GM23248 (cell line): ENCODE results near the gene LHFPL2. TPM values are rescaled to one million over a fixed set of nuclear protein-coding genes. Genes with fewer than 3 reads are reported as not detected.

Experiments
- DNase-seq: peaks from one replicate; pipeline ENCODE4 v3.0.0-alpha.2; 2015
- H2AFZ ChIP-seq: fragments of 200-600 bp; sonication (generic); 2 replicates; pipeline ENCODE4 v1.6.1; 2016; ENCODE audit warnings: antibody characterized with exemption
- H3F3A ChIP-seq: fragments of 200-600 bp; sonication (generic); 2 replicates; pipeline ENCODE4 v1.6.1; 2016; ENCODE audit warnings: mild to moderate bottlenecking, antibody characterized with exemption, mixed run types; ENCODE audit not compliant: insufficient read depth
- H3K27ac ChIP-seq: fragments of 200-600 bp; sonication (generic); 2 replicates; pipeline ENCODE4 v1.5.1; 2016; ENCODE audit warnings: mild to moderate bottlenecking
- H3K27me3 ChIP-seq: fragments of 200-600 bp; sonication (generic); replicated peaks from 2 replicates; pipeline ENCODE4 v1.6.1; 2016; ENCODE audit warnings: mild to moderate bottlenecking; ENCODE audit not compliant: insufficient read depth
- H3K36me3 ChIP-seq: fragments of 200-600 bp; sonication (generic); 2 replicates; pipeline ENCODE4 v1.6.1; 2016; ENCODE audit warnings: low read depth, mild to moderate bottlenecking
- H3K4me1 ChIP-seq: fragments of 200-600 bp; sonication (generic); 2 replicates; pipeline ENCODE4 v1.6.1; 2016; ENCODE audit warnings: mild to moderate bottlenecking; ENCODE audit not compliant: insufficient read depth
- H3K4me2 ChIP-seq: fragments of 200-600 bp; sonication (generic); one replicate; pipeline ENCODE4 v1.6.1; 2016; ENCODE audit warnings: mild to moderate bottlenecking; ENCODE audit not compliant: unreplicated experiment
- H3K4me3 ChIP-seq: fragments of 200-600 bp; sonication (generic); 2 replicates; pipeline ENCODE4 v1.5.1; 2016; ENCODE audit warnings: mild to moderate bottlenecking
- H3K79me2 ChIP-seq: fragments of 200-600 bp; sonication (generic); 2 replicates; pipeline ENCODE4 v1.6.1; 2016; ENCODE audit warnings: mild to moderate bottlenecking; ENCODE audit not compliant: insufficient read depth
- H3K9ac ChIP-seq: fragments of 200-600 bp; sonication (generic); 2 replicates; pipeline ENCODE4 v1.6.1; 2016; ENCODE audit warnings: mild to moderate bottlenecking
- H3K9me2 ChIP-seq: fragments of 200-600 bp; sonication (generic); 2 replicates; pipeline ENCODE4 v1.6.1; 2016; ENCODE audit warnings: mixed run types, mild to moderate bottlenecking, moderate library complexity; ENCODE audit not compliant: insufficient read depth
- H3K9me3 ChIP-seq: fragments of 200-600 bp; sonication (generic); one replicate; pipeline ENCODE4 v1.6.1; 2017; ENCODE audit warnings: low read depth
- H4K20me1 ChIP-seq: fragments of 200-600 bp; sonication (generic); 2 replicates; pipeline ENCODE4 v1.6.0; 2016; ENCODE audit not compliant: insufficient read depth
- EZH2 ChIP-seq: fragments of 200-600 bp; sonication (generic); IDR thresholded peaks from 2 replicates; pipeline ENCODE4 v1.6.1; 2018; ENCODE audit warnings: antibody characterized with exemption, mild to moderate bottlenecking; ENCODE audit not compliant: insufficient read depth, poor library complexity, severe bottlenecking
- EZH2phosphoT487 ChIP-seq: fragments of 200-600 bp; sonication (generic); IDR thresholded peaks from 2 replicates; pipeline ENCODE4 v1.6.1; 2018; ENCODE audit warnings: antibody characterized with exemption, moderate library complexity, mild to moderate bottlenecking, low read depth; ENCODE audit not compliant: insufficient read depth
- WGBS, 2 experiments: methylation state at CpG; one replicate each; pipeline ENCODE4 v1.1.6; 2015 to 2017; ENCODE audit warnings: low lambda C conversion rate in 2 of 2, low coverage in 1 of 2; ENCODE audit errors: missing lambda C conversion rate in 2 of 2; 5-methylcytosine and 5-hydroxymethylcytosine counted together
- in situ Hi-C: fragments of 300-500 bp; cut with MboI; formaldehyde crosslinking; loops from 2 replicates; pipeline ENCODE4 v1.15.0; 2020
- polyA plus RNA-seq: library from polyadenylated mRNA; unstranded; fragments of >200 nt; fragmentation: Nextera tagmentation; extraction: Ambion mirVana; gene quantifications from 2 replicates; pipeline ENCODE4 v1.2.1, GENCODE V29; 2016
- total RNA-seq: library from RNA; depleted of rRNA; stranded (reverse); fragments of >200 nt; shearing (Covaris generic); gene quantifications from 2 replicates; pipeline ENCODE4 v1.2.3, GENCODE V29; 2014

Gene LHFPL2
- total and polyA plus RNA-seq, 2 experiments from 2014 or later = 8.0 to 13.7 TPM

GRCh38 chr5:78518365-78519197 is 130.0 kb downstream of the LHFPL2 start:
- peak; percentile 93 for DNase-seq
- in situ Hi-C loops = no loop called here
- Histone ChIP-seq H3K36me3 (no peaks in the 10 kb centered on the region), H2AFZ (peak overlapping the region; percentile 49), H3K27ac (peak overlapping the region; percentile 93), H3K4me1 (peaks cover 36% of the 10 kb centered on the region), H3K4me2 (peak overlapping the region; percentile 59), H3F3A (peaks cover 32% of the 10 kb centered on the region), H3K27me3 (no peaks in the 10 kb centered on the region), H3K9me3 (no peaks in the 10 kb centered on the region), H3K79me2 (peaks cover 8% of the 10 kb centered on the region), H3K4me3 (no peak overlapping the region), H3K9me2 (no peaks in the 10 kb centered on the region), H3K9ac (peak overlapping the region; percentile 76), H4K20me1 (no peaks in the 10 kb centered on the region)
- TF ChIP-seq EZH2phosphoT487 = no peak
- no peak for TF ChIP-seq EZH2
- WGBS, 2 experiments = 40% methylated on average over 14 of the region's 14 CpGs

DNA sequence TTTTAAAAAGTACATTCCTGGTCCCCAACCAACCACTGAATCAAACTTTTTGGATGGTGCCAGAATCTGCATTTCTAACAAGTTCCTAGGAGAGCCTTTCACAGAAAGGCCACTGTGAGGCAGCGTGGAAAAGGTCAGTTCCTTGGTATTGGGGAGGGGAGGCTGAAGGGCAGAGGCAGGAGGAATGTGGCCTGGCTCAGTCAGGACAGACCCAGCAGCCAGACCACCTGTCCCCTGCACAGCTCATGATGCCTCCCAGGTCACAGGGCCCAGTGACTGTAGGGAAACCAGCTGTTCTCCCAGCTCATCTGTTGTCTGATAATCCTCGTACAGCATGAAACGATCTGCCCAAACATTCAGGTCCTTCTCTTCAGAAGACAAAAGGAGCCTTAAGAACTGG is 132.9 kb downstream of the LHFPL2 start:
- in situ Hi-C loops = no loop called here

DNA sequence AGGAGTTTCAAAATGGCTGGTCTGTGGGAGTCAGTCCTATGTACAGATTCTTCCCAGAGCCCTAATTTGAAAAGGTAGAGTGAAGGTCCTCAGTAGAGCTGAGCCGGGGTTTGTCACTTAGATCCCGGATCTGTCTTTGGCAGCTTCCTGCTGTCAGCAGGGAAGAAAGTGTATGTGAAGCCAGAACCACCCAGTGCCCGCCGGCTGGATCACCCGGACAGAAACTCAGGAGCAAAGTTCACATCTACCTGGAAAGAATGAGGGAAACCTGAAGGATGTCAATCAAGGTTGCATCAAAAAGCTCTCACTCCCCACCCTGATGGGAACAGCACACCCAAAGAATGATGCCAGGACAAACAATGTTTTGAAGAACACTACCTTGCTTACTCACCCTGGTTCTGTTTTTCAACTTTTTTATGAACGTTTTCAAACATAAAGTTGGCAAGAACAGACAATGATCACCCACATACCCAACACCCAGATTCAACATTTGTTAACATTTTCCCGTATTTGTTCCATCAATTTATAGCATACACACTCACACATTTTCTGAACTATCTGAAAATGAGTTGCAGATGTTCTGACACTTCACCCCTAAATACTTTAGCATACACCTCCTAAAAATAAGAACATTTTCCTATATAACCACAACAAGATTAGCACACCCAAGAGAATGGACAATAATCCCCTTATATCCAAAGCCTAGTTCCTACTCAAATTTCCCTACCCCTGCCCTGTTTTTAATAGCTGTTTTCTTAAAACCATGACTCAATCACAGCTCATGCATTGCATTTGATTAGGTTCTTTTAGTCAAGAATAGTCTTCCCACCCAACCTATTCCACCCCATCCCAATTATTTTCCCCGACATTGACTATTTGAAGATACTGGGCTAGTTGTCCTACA is 133.9 kb downstream of the LHFPL2 start:
- Histone ChIP-seq H2AFZ (no peak overlapping the region), H3K9ac (no peak overlapping the region), H3K27ac (peak overlapping the region; percentile 30), H3F3A (peaks cover 28% of the 10 kb centered on the region), H3K4me1 (peaks cover 43% of the 10 kb centered on the region), H3K79me2 (no peaks in the 10 kb centered on the region), H3K9me3 (no peaks in the 10 kb centered on the region), H3K4me2 (peak overlapping the region; percentile 1), H4K20me1 (no peaks in the 10 kb centered on the region), H3K27me3 (no peaks in the 10 kb centered on the region), H3K4me3 (no peak overlapping the region), H3K9me2 (no peaks in the 10 kb centered on the region), H3K36me3 (no peaks in the 10 kb centered on the region)
- in situ Hi-C loops = no loop called here
- peak; percentile 63 for DNase-seq
- TF ChIP-seq EZH2phosphoT487 (no peak), EZH2 (no peak)
- WGBS, 2 experiments = 42 to 45% methylated on average over 8 of the region's 8 CpGs

More for the DNA sequence above, 132.9 kb downstream of the LHFPL2 start:
- H4K20me1 ChIP-seq = no peaks in the 10 kb centered on the region
- no peak overlapping the region for H3K4me2 ChIP-seq
- H2AFZ ChIP-seq = no peak overlapping the region
- no peaks in the 10 kb centered on the region for H3K9me3 ChIP-seq
- no peaks in the 10 kb centered on the region; the same call in 1 of the 2 replicates for H3K79me2 ChIP-seq
- no peak for DNase-seq
- no peaks in the 10 kb centered on the region for H3K36me3 ChIP-seq
- H3K27me3 ChIP-seq = no peaks in the 10 kb centered on the region
- H3K4me1 ChIP-seq = peaks cover 37% of the 10 kb centered on the region
- H3K27ac ChIP-seq = no peak overlapping the region
- no peaks in the 10 kb centered on the region for H3K9me2 ChIP-seq
- 93 to 98% methylated on average over 3 of the region's 3 CpGs for WGBS, 2 experiments
- no peak overlapping the region for H3K9ac ChIP-seq
- no peak overlapping the region for H3K4me3 ChIP-seq
- H3F3A ChIP-seq = peaks cover 32% of the 10 kb centered on the region
- no peak for TF ChIP-seq EZH2phosphoT487
- no peak for TF ChIP-seq EZH2

DNA sequence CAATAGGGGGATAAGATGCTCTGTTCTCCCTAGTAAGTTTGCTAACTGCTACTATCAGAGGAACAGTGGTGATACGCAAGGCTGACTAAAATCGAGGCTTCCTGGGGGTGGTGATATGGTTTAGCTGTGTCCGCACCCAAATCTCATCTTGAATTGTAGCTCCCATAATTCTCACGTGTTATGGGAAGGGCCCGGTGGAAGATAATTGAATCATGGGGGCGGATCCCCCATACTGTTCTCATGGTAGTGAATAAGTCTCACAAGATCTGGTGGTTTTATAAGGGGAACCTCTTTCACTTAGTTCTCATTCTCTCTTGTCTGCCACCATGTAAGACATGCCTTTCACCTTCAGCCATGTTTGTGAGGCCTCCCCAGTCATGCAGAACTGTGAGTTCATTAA is 135.1 kb downstream of the LHFPL2 start:
- DNase-seq = no peak
- 85 to 88% methylated on average over 6 of the region's 6 CpGs for WGBS, 2 experiments
- Histone ChIP-seq H3K9me2 (no peaks in the 10 kb centered on the region), H3K9ac (no peak overlapping the region), H3K4me1 (peaks cover 37% of the 10 kb centered on the region), H3K9me3 (no peaks in the 10 kb centered on the region), H3K4me2 (no peak overlapping the region), H2AFZ (no peak overlapping the region), H3K79me2 (no peaks in the 10 kb centered on the region), H3F3A (peaks cover 16% of the 10 kb centered on the region; the same call in 1 of the 2 replicates), H3K27ac (no peak overlapping the region), H3K4me3 (no peak overlapping the region), H4K20me1 (no peaks in the 10 kb centered on the region), H3K36me3 (no peaks in the 10 kb centered on the region), H3K27me3 (no peaks in the 10 kb centered on the region)
- in situ Hi-C loops = no loop called here
- TF ChIP-seq EZH2 (no peak), EZH2phosphoT487 (no peak)
